Motor neuron (in vitro differentiated cells): Measurements from ENCODE around the gene SLC4A1AP. TPM values are rescaled to one million over a fixed set of nuclear protein-coding genes. Genes with fewer than 3 reads are reported as not detected.

Source experiments
- ATAC-seq, 8 experiments: fragments of 200-7000 bp; cut with Tn5 transposase; replicated peaks in 6 of 8; 2 replicates each; pipeline ENCODE4 v1.8.0; 2021; ENCODE audit warnings: mild to moderate bottlenecking in 8 of 8, moderate library complexity in 8 of 8
- H3K27ac ChIP-seq, 2 donors: fragments of 250-450 bp; sonication (Bioruptor Pico); 2 replicates each; pipeline ENCODE4 v1.9.0; 2021; ENCODE audit warnings: antibody characterized with exemption in 2 of 2, mild to moderate bottlenecking in 2 of 2, moderate library complexity in 1 of 2
- H3K4me1 ChIP-seq, 2 donors: fragments of 250-450 bp; sonication (Bioruptor Pico); replicated peaks in 1 of 2; 2 replicates each; pipeline ENCODE4 v1.6.1; 2021; ENCODE audit warnings: antibody characterized with exemption in 2 of 2, mild to moderate bottlenecking in 2 of 2, moderate library complexity in 1 of 2
- H3K4me3 ChIP-seq, 5 donors: fragments of 250-450 bp; sonication (Bioruptor Pico); 2 replicates each; pipeline ENCODE4 v1.9.0; 2021; ENCODE audit warnings: antibody characterized with exemption in 5 of 5, mild to moderate bottlenecking in 5 of 5, moderate library complexity in 4 of 5
- WGBS, 10 experiments: fragments of 450-650 bp; shearing (Covaris generic); methylation state at CpG; one replicate each; pipeline ENCODE4 v1.0.0; 2022; 5-methylcytosine and 5-hydroxymethylcytosine counted together
- in situ Hi-C, 9 experiments: fragments of 400-800 bp; cut with MboI; loops; one replicate each; pipeline ENCODE4 v1.15.0; 2021; ENCODE audit warnings: low sequenced_read_pairs in 9 of 9, low pct_unique_long_range_greater_than_20kb in 2 of 9; ENCODE audit not compliant: unreplicated experiment in 9 of 9
- total RNA-seq, 8 experiments: library from RNA; unstranded; fragments of 300-600 nt; gene quantifications; 2 replicates each; pipeline versions ENCODE4 v1.2.3 to v1.2.4, GENCODE V29; 2022

The SLC4A1AP gene
- total RNA-seq, 8 experiments from 2014 or later: 26.3 to 35.6 (median 29.9) TPM

DNA sequence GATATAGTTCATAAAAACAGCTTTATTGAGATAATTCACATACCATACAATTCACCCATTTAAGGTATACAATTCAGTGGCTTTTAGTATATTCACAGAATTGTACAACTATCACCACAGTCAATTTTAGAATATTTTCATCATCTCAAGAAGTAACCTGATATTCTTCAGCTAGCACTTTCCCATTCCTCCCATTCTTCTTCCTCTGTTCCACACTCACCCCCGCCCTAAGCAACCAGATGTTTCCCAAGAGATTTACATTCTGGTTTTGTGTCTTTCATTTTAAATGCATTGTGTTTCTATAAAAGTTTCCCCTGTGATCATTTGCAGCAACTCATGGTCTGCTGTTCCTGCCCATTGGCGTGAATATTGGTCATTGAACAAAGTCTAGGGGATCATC is 29.4 kb upstream of the SLC4A1AP start:
- H3K4me1 ChIP-seq: peaks cover 4 to 5% of the 10 kb centered on the region in 2 donors
- H3K27ac ChIP-seq: no peak overlapping the region
- H3K4me3 ChIP-seq: no peak overlapping the region
- WGBS, 10 experiments: 50 to 100% (median 100%) methylated on average over 1 to 2 of the region's 2 CpGs
- peak in 2 of 8 experiments; percentile 71 to 76 for ATAC-seq
- in situ Hi-C loops: no loop called here

DNA sequence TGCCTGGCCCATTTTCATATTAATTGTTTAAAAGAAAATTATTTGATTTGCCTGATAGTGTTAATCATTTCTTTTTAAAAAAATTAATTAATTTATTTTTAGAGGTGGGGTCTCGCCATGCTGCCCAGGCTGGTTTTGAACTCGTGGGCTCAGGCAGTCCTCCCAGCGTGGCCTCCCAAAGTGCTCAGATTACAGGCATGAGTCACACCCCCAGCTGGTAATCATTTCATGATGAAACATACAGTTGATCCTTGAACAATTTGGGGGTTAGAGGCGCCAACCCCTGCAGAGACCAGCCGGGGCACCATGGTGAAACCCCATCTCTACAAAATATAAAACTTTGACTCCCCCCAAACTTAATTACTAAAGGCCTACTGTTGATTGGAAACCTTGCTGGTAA is 26.9 kb upstream of the SLC4A1AP start:
- Histone ChIP-seq H3K27ac (no peak overlapping the region), H3K4me3 (no peak overlapping the region), H3K4me1 (no peaks in the 10 kb centered on the region)
- 89 to 100% (median 93%) methylated on average over 2 to 5 of the region's 5 CpGs; no CpG with 5 or more reads in 4 of the 10 experiments for WGBS, 10 experiments
- in situ Hi-C loops: no loop called here
- ATAC-seq: no peak

GRCh38 chr2:27638037-27638637 is 25.6 kb upstream of the SLC4A1AP start:
- WGBS, 10 experiments: 6 to 100% (median 89%) methylated on average over 1 to 3 of the region's 3 CpGs
- in situ Hi-C loops: no loop called here
- H3K27ac ChIP-seq: no peak overlapping the region
- H3K4me3 ChIP-seq: no peak overlapping the region
- H3K4me1 ChIP-seq: no peaks in the 10 kb centered on the region
- no peak for ATAC-seq

- WGBS, 10 experiments: 0 to 100% (median 63%) methylated on average over 1 to 3 of the region's 3 CpGs; no CpG with 5 or more reads in 2 of the 10 experiments
- in situ Hi-C loops: no loop called here
- H3K27ac ChIP-seq: no peak overlapping the region
- H3K4me1 ChIP-seq: no peaks in the 10 kb centered on the region
- H3K4me3 ChIP-seq: no peak overlapping the region
- ATAC-seq: no peak
These were observed 25.0 kb upstream of the SLC4A1AP start for GRCh38 chr2:27638709-27639108.

GRCh38 chr2:27640722-27641245 is 22.9 kb upstream of the SLC4A1AP start:
- in situ Hi-C loops: no loop called here
- 57 to 100% (median 100%) methylated on average over 1 to 2 of the region's 2 CpGs; no CpG with 5 or more reads in 1 of the 10 experiments for WGBS, 10 experiments

GRCh38 chr2:27645197-27645596 is 18.5 kb upstream of the SLC4A1AP start:
- Histone ChIP-seq H3K4me1 (no peaks in the 10 kb centered on the region), H3K4me3 (no peak overlapping the region), H3K27ac (no peak overlapping the region)
- in situ Hi-C loops: no loop called here
- no peak for ATAC-seq

More at GRCh38 chr2:27640722-27641245, 22.9 kb upstream of the SLC4A1AP start:
- H3K4me1 ChIP-seq: no peaks in the 10 kb centered on the region
- H3K4me3 ChIP-seq: no peak overlapping the region
- H3K27ac ChIP-seq: no peak overlapping the region
- ATAC-seq: no peak

GRCh38 chr2:27647289-27647688 is 16.4 kb upstream of the SLC4A1AP start:
- Histone ChIP-seq H3K4me3 (no peak overlapping the region), H3K4me1 (no peaks in the 10 kb centered on the region), H3K27ac (no peak overlapping the region)
- no peak for ATAC-seq
- in situ Hi-C loops: no loop called here

- no peak overlapping the region for H3K4me3 ChIP-seq
- in situ Hi-C loops: no loop called here
- ATAC-seq: no peak
- no peak overlapping the region for H3K27ac ChIP-seq
- 60 to 100% (median 90%) methylated on average over 1 to 4 of the region's 4 CpGs; no CpG with 5 or more reads in 2 of the 10 experiments for WGBS, 10 experiments
- H3K4me1 ChIP-seq: no peaks in the 10 kb centered on the region
These were observed 16.0 kb upstream of the SLC4A1AP start for GRCh38 chr2:27647737-27648136.

DNA sequence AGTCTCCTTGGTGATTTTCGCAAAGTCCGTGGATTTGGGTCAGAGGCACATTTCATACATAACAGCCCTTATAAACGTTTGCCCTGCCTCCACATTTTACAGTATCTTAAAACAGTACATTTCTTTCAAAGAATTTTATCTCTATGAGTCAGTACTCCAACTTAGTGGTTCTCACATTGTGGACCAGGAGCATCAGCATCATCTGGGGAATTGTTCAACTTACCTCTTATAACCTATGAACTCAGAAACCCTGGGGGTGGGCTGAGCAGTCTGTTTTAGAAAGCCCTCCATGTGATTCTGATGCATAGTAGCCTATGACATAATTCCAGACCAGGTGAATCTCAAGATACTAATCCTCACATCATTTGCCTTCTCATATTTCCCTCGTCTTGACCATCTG is 12.6 kb upstream of the SLC4A1AP start:
- 23 to 100% (median 74%) methylated on average over 1 to 4 of the region's 4 CpGs for WGBS, 10 experiments
- H3K4me3 ChIP-seq: no peak overlapping the region
- no peak overlapping the region for H3K27ac ChIP-seq
- no peak for ATAC-seq
- H3K4me1 ChIP-seq: no peaks in the 10 kb centered on the region
- in situ Hi-C loops: no loop called here

GRCh38 chr2:27652341-27652740 is 11.3 kb upstream of the SLC4A1AP start:
- no peaks in the 10 kb centered on the region for H3K4me1 ChIP-seq
- in situ Hi-C loops: no loop called here
- no peak for ATAC-seq
- no peak overlapping the region for H3K4me3 ChIP-seq
- H3K27ac ChIP-seq: no peak overlapping the region

GRCh38 chr2:27652790-27653189 is 10.9 kb upstream of the SLC4A1AP start:
- in situ Hi-C loops: no loop called here
- no peak overlapping the region for H3K27ac ChIP-seq
- 31 to 100% (median 93%) methylated on average over 1 of the region's 1 CpG for WGBS, 10 experiments
- no peak overlapping the region for H3K4me3 ChIP-seq
- H3K4me1 ChIP-seq: no peaks in the 10 kb centered on the region
- no peak for ATAC-seq

- Histone ChIP-seq H3K4me1 (no peaks in the 10 kb centered on the region), H3K4me3 (no peak overlapping the region), H3K27ac (no peak overlapping the region)
- in situ Hi-C loops: no loop called here
- WGBS, 10 experiments: 50 to 100% (median 80%) methylated on average over 1 to 2 of the region's 2 CpGs; no CpG with 5 or more reads in 5 of the 10 experiments
- no peak for ATAC-seq
These were observed 10.3 kb upstream of the SLC4A1AP start for GRCh38 chr2:27653397-27653796.

DNA sequence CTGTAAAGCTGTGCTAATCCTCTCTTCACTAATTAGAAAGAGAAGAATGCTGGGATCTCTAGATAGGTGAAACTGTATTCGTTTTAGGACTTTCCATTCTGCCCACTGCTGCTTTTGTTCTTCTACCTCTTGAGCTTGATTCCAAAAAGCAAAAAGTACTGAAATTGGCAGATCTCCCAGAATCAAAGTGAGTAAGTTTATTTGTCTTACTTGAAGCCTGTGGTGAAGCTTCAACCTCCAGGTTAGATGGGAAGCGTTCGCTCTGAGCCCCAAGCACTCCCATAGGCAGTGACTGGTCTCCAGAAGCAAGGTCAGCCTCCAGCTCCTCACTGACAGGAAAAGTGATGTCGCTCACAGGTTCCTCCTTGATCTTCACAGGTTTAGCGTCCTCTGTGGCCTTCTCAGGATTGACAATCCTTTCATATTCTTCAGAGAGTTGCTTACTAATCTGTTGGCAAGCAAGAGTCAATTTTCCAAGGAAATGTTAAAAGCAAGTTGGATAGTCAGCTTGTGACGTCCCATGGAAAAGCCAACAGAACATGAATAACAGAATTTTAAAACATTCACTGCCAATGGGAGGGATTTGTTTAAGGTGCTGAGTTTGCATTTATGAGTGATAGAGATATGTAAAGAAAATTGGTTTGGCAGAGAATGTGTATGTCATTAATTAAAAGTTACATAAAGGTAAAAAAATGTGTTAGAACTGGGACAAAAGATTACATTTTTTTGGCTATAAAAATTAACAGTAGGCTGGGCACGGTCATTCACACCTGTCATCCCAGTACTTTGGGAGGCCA is 8.3 kb upstream of the SLC4A1AP start:
- in situ Hi-C loops: no loop called here
- no peak overlapping the region for H3K27ac ChIP-seq
- no peak overlapping the region for H3K4me3 ChIP-seq
- no peaks in the 10 kb centered on the region for H3K4me1 ChIP-seq
- no peak for ATAC-seq
- 75 to 98% (median 90%) methylated on average over 1 to 7 of the region's 7 CpGs for WGBS, 10 experiments

DNA sequence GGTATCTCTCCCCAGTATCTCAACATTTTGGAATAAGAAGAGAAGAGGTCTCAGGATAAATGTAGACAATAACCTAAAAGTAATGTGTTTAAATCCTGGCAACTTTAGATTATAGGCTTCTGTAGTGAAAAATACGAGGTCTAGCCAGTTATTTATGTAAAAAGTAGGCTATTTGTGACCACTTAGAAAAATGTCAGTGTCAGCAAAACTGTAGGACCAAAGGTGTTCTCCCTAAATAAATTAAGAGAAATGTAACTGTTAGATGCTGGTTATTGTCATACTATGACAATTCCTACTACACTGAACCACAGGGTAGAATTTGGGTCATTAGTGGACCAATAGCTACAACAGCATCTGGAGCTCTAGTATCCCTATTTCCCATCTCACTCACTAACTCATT is 2.3 kb upstream of the SLC4A1AP start:
- 100% methylated on average over 1 of the region's 1 CpG; no CpG with 5 or more reads in 7 of the 10 experiments for WGBS, 10 experiments
- no peak overlapping the region for H3K27ac ChIP-seq
- in situ Hi-C loops: no loop called here
- no peak overlapping the region for H3K4me3 ChIP-seq
- peaks cover 15 to 21% of the 10 kb centered on the region in 2 donors for H3K4me1 ChIP-seq
- ATAC-seq: no peak
